H9 (cell line): Measurements from ENCODE around the gene EXD1. TPM values are rescaled to one million over a fixed set of nuclear protein-coding genes. Genes with fewer than 3 reads are reported as not detected.

Source experiments
- DNase-seq: peaks from one replicate; pipeline ENCODE4 v3.0.0-alpha.2; 2017
- H2AFZ ChIP-seq: one replicate; pipeline ENCODE4 v1.6.1; 2013; ENCODE audit warnings: mild to moderate bottlenecking, low read length, control low read depth, moderate library complexity
- H2AK5ac ChIP-seq: 2 replicates; pipeline ENCODE4 v1.6.1; 2013; ENCODE audit warnings: low read length, control low read depth, mixed read lengths; ENCODE audit not compliant: insufficient read length
- H2BK120ac ChIP-seq: one replicate; pipeline ENCODE4 v1.6.1; 2013; ENCODE audit warnings: low read depth, mild to moderate bottlenecking, low read length, control low read depth, inconsistent platforms; ENCODE audit not compliant: poor library complexity, severe bottlenecking
- H2BK12ac ChIP-seq: 2 replicates; pipeline ENCODE4 v1.6.1; 2013; ENCODE audit warnings: low read length, control low read depth, mixed read lengths, low read depth; ENCODE audit not compliant: insufficient read length
- H2BK15ac ChIP-seq: 2 replicates; pipeline ENCODE4 v1.6.1; 2013; ENCODE audit warnings: low read depth, low read length, control low read depth
- H2BK20ac ChIP-seq: one replicate; pipeline ENCODE4 v1.6.1; 2013; ENCODE audit warnings: low read depth, mild to moderate bottlenecking, low read length, control low read depth, inconsistent platforms; ENCODE audit not compliant: poor library complexity, severe bottlenecking
- H2BK5ac ChIP-seq: 2 replicates; pipeline ENCODE4 v1.6.1; 2013; ENCODE audit warnings: low read length, control low read depth, mixed read lengths; ENCODE audit not compliant: insufficient read length
- H3K14ac ChIP-seq: 2 replicates; pipeline ENCODE4 v1.6.1; 2013; ENCODE audit warnings: low read length, control low read depth; ENCODE audit not compliant: insufficient read depth
- H3K18ac ChIP-seq: 2 replicates; pipeline ENCODE4 v1.6.1; 2013; ENCODE audit warnings: low read depth, mild to moderate bottlenecking, mixed read lengths, low read length, control low read depth; ENCODE audit not compliant: insufficient read length
- H3K23ac ChIP-seq: 2 replicates; pipeline ENCODE4 v1.6.1; 2013; ENCODE audit warnings: low read length, control low read depth, mixed read lengths, low read depth; ENCODE audit not compliant: insufficient read length
- H3K23me2 ChIP-seq: 2 replicates; pipeline ENCODE4 v1.6.1; 2013; ENCODE audit warnings: low read depth, mild to moderate bottlenecking, mixed read lengths, low read length, control low read depth; ENCODE audit not compliant: insufficient read length, poor library complexity, severe bottlenecking
- H3K27ac ChIP-seq: 2 replicates; pipeline ENCODE4 v1.5.1; 2013; ENCODE audit warnings: low read length, control low read depth, mixed read lengths, low read depth; ENCODE audit not compliant: insufficient read length
- H3K27me3 ChIP-seq: 2 replicates; pipeline ENCODE4 v1.6.1; 2013; ENCODE audit warnings: low read length, control low read depth, inconsistent platforms; ENCODE audit not compliant: insufficient read depth
- H3K4ac ChIP-seq: 2 replicates; pipeline ENCODE4 v1.6.1; 2013; ENCODE audit warnings: low read depth, mild to moderate bottlenecking, control low read depth, inconsistent platforms, low read length, moderate library complexity
- H3K4me1 ChIP-seq: 2 replicates; pipeline ENCODE4 v1.6.1; 2013; ENCODE audit warnings: low read length, control low read depth, inconsistent platforms; ENCODE audit not compliant: insufficient read depth
- H3K4me2 ChIP-seq: 2 replicates; pipeline ENCODE4 v1.6.1; 2013; ENCODE audit warnings: low read length, control low read depth, mixed read lengths; ENCODE audit not compliant: insufficient read length, insufficient read depth
- H3K56ac ChIP-seq: 2 replicates; pipeline ENCODE4 v1.6.1; 2013; ENCODE audit warnings: low read depth, mild to moderate bottlenecking, mixed read lengths, low read length, control low read depth; ENCODE audit not compliant: insufficient read length
- H3K79me1 ChIP-seq: 2 replicates; pipeline ENCODE4 v1.6.1; 2013; ENCODE audit warnings: low read depth, mild to moderate bottlenecking, moderate library complexity, low read length, control low read depth, inconsistent platforms; ENCODE audit not compliant: insufficient read depth, poor library complexity, severe bottlenecking
- H3K79me2 ChIP-seq: 2 replicates; pipeline ENCODE4 v1.6.1; 2013; ENCODE audit warnings: low read length, control low read depth, inconsistent platforms; ENCODE audit not compliant: insufficient read depth
- H3K9ac ChIP-seq: 2 replicates; pipeline ENCODE4 v1.6.1; 2013; ENCODE audit warnings: low read length, control low read depth, mixed read lengths; ENCODE audit not compliant: insufficient read length; ENCODE audit errors: extremely low read depth
- H3K9me3 ChIP-seq: one replicate; pipeline ENCODE4 v1.6.1; 2013; ENCODE audit warnings: low read depth, low read length, inconsistent platforms; ENCODE audit not compliant: control insufficient read depth
- H3T11ph ChIP-seq: one replicate; pipeline ENCODE4 v1.6.1; 2013; ENCODE audit warnings: mild to moderate bottlenecking, low read length, control low read depth, inconsistent platforms
- H4K20me1 ChIP-seq: one replicate; pipeline ENCODE4 v1.6.1; 2013; ENCODE audit not compliant: control insufficient read depth, insufficient read length, insufficient read depth
- H4K5ac ChIP-seq: 2 replicates; pipeline ENCODE4 v1.6.1; 2013; ENCODE audit warnings: low read depth, mild to moderate bottlenecking, mixed read lengths, low read length, control low read depth; ENCODE audit not compliant: insufficient read length
- H4K8ac ChIP-seq: replicated peaks from 2 replicates; pipeline ENCODE4 v1.6.1; 2013; ENCODE audit warnings: low read length, control low read depth, mixed read lengths, low read depth; ENCODE audit not compliant: insufficient read length
- H4K91ac ChIP-seq: 2 replicates; pipeline ENCODE4 v1.6.1; 2013; ENCODE audit warnings: low read depth, mild to moderate bottlenecking, moderate library complexity, mixed read lengths, low read length, control low read depth; ENCODE audit not compliant: insufficient read length
- H3K27ac Mint-ChIP-seq, 3 experiments: 2 replicates in 2 of 3; 3 replicates in 1 of 3; pipeline ENCODE4 v1.8.0; 2020 to 2021; ENCODE audit warnings: mixed read lengths in 3 of 3, mild to moderate bottlenecking in 1 of 3, moderate library complexity in 1 of 3
- H3K27me3 Mint-ChIP-seq: 2 replicates; pipeline ENCODE4 v1.8.0; 2021; ENCODE audit warnings: low read depth, mild to moderate bottlenecking, moderate library complexity, mixed read lengths
- H3K36me3 Mint-ChIP-seq, 3 experiments: 2 replicates in 2 of 3; 3 replicates in 1 of 3; pipeline ENCODE4 v1.8.0; 2020 to 2021; ENCODE audit warnings: low read depth in 3 of 3, mixed read lengths in 3 of 3; ENCODE audit not compliant: insufficient read depth in 1 of 3
- H3K4me1 Mint-ChIP-seq, 2 experiments: 2 replicates each; pipeline ENCODE4 v1.8.0; 2020; ENCODE audit warnings: mixed read lengths in 2 of 2
- H3K4me3 Mint-ChIP-seq, 2 experiments: 2 replicates in 1 of 2; 3 replicates in 1 of 2; pipeline ENCODE4 v1.8.0; 2020 to 2021; ENCODE audit warnings: mild to moderate bottlenecking in 2 of 2, mixed read lengths in 2 of 2, moderate library complexity in 1 of 2
- H3K9me3 Mint-ChIP-seq, 2 experiments: 2 replicates in 1 of 2; 3 replicates in 1 of 2; pipeline ENCODE4 v1.8.0; 2020; ENCODE audit warnings: mild to moderate bottlenecking in 2 of 2, mixed read lengths in 2 of 2, moderate library complexity in 1 of 2
- WGBS: extraction: QIAGEN DNeasy Blood & Tissue Kit; methylation state at CpG from one replicate; pipeline ENCODE4 v1.1.7; 2013; ENCODE audit warnings: missing lambda C conversion rate, low lambda C conversion rate, mixed read lengths; ENCODE audit not compliant: insufficient read length; ENCODE audit errors: extremely low coverage; 5-methylcytosine and 5-hydroxymethylcytosine counted together
- total RNA-seq: library from RNA; stranded (reverse); gene quantifications from 2 replicates; pipeline ENCODE4 v1.2.1, GENCODE V29; 2021
- TF ChIP-seq, protein P1 (sequence below): fragments of 200-600 bp; sonication (generic); conservative IDR thresholded peaks from 3 replicates; pipeline ENCODE4 v1.8.0; 2021; ENCODE audit warnings: antibody characterized with exemption, mild to moderate bottlenecking

EXD1 gene
- total RNA-seq, 1 experiment from 2014 or later, result not detected

DNA sequence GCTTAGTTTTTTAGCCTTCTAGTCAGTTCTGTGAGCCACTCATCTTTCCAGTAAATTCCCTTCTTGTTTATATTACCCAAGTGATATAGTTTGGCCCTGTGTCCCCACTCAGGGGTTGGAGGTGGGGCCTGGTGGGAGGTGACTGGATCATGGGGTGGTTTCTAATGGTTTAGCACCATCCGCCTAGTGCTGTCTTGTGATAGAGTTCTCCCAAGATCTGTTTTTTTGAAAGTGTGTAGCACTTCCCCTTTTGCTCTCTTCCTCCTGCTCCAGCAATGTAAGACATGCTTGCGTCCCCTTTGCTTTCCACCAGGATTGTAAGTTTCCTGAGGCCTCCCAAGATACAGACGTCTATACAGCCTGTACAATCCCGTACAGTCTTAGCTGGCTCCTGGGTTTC lies 60.8 kb downstream of the EXD1 start:
- Histone ChIP-seq H2BK5ac (no peak overlapping the region), H4K91ac (no peak overlapping the region), H2AFZ (no peak overlapping the region), H2BK15ac (no peak overlapping the region), H3K4me1 (no peaks in the 10 kb centered on the region), H4K5ac (no peak overlapping the region), H3K9me3 (no peaks in the 10 kb centered on the region), H4K20me1 (no peaks in the 10 kb centered on the region), H2BK12ac (no peak overlapping the region), H2BK20ac (no peak overlapping the region), H3K14ac (no peak overlapping the region), H3K23ac (no peak overlapping the region), H2BK120ac (no peak overlapping the region), H3K79me1 (no peaks in the 10 kb centered on the region), H3K79me2 (no peaks in the 10 kb centered on the region), H3K18ac (no peak overlapping the region), H3K23me2 (no peaks in the 10 kb centered on the region), H2AK5ac (no peak overlapping the region), H3T11ph (no peak overlapping the region), H4K8ac (no peak overlapping the region), H3K4me2 (no peak overlapping the region), H3K4ac (no peak overlapping the region), H3K56ac (no peak overlapping the region), H3K27me3 (no peaks in the 10 kb centered on the region), H3K27ac (no peak overlapping the region), H3K9ac (no peak overlapping the region)
- H3K36me3 Mint-ChIP-seq, result no peaks in the 10 kb centered on the region
- H3K27ac Mint-ChIP-seq, result no peak overlapping the region
- H3K4me1 Mint-ChIP-seq, result no peaks in the 10 kb centered on the region
- no peak for DNase-seq
- WGBS, result no CpG with 5 or more reads among the region's 4 CpGs
- no peaks in the 10 kb centered on the region for H3K9me3 Mint-ChIP-seq
- TF ChIP-seq, protein P1, sequence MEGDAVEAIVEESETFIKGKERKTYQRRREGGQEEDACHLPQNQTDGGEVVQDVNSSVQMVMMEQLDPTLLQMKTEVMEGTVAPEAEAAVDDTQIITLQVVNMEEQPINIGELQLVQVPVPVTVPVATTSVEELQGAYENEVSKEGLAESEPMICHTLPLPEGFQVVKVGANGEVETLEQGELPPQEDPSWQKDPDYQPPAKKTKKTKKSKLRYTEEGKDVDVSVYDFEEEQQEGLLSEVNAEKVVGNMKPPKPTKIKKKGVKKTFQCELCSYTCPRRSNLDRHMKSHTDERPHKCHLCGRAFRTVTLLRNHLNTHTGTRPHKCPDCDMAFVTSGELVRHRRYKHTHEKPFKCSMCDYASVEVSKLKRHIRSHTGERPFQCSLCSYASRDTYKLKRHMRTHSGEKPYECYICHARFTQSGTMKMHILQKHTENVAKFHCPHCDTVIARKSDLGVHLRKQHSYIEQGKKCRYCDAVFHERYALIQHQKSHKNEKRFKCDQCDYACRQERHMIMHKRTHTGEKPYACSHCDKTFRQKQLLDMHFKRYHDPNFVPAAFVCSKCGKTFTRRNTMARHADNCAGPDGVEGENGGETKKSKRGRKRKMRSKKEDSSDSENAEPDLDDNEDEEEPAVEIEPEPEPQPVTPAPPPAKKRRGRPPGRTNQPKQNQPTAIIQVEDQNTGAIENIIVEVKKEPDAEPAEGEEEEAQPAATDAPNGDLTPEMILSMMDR, result no peak
- H3K27me3 Mint-ChIP-seq, result no peaks in the 10 kb centered on the region
- no peak overlapping the region for H3K4me3 Mint-ChIP-seq
